ENCODE results near the gene NEMP2.

Gene NEMP2

DNA sequence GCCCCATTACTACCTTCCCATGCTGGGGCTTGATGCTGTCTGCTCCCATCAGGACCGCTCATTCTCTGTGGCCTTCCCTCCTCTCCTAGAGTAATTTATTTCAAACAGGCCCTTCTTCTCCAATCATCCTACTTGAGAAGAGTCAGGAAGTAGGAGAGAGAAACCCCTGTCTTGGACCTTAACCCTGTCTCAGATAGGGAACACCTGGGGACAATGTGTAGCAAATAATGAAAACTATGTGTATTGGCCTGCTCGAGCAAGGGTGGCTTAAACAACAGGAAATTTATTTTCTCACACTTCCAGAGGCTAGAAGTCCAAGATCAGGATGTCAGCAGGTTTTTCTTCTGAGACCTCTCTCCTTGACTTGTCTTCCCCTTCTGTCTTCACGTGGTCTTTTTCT lies 26.6 kb upstream of the NEMP2 start:
- no peak for DNase-seq (ENCODE audit: low read depth in 1 of 2, low spot score in 1 of 2)

DNA sequence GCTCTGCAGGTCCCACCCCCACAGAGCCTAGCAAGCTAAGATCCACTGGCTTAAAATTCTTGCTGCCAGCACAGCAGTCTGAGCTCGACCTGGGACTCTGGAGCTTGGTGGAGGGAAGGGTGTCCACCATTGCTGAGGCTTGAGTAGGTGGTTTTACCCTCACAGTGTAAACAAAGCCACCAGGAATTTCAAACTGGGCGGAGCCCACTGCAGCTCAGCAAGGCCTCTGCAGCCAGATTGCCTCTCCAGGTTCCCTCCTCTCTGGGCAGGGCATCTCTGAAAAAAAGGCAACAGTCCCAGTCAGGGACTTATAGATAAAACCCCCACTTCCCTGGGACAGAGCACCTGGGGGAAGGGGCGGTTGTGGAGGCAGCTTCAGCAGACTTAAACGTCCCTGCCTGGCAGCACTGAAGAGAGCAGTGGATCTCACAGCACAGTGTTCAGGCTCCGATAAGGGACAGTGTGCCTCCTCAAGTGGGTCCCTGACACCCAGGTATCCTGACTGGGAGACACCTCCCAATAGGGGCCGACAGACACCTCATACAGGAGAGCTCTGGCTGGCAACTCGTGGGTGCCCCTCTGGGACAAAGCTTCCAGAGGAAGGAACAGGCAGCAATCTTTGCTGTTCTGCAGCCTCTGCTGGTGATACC lies 20.0 kb upstream of the NEMP2 start:
- no peak for DNase-seq (ENCODE audit: low read depth in 1 of 2, low spot score in 1 of 2)

DNA sequence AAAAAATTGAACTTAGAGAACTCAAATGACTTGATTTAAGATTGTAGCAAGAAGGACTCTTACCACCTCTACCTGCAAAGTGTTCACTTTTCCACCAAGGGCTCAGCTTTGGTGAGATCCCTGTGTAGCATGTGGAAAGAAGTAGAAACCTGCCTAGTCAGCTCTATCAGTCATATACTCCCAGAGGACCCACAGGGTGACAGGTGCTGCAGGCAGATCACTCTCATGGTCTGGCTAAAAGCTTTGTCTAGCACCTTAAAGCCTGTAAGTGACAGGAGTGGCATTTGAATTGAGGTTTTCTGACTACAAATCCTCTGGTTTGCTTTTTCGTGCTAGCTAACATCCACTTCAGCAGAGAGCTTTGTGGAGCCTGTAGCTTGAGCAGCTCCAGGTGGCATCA lies 18.7 kb upstream of the NEMP2 start:
- no peak for DNase-seq (ENCODE audit: low read depth in 1 of 2, low spot score in 1 of 2)

DNA sequence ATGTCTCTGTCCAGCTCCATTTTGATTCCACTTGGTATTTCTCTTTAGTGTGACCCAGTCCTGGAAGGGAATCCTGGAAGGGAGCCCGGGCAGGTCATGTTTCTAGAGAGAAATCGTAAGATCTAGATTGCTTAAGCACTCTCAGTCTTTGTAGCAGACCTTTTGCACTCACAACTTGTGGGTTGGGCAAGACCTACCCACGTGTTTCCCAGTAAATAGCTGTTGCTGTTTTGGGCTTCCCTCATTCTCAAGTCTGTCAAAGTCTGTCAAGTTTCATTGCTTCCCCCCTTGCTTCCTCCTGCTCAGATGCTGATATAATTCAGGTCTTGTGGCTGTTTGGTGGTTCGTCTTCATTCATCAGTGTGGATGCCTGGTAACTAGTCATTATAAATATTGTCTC lies 17.4 kb upstream of the NEMP2 start:
- DNase-seq (ENCODE audit: low read depth in 1 of 2, low spot score in 1 of 2), result no peak

DNA sequence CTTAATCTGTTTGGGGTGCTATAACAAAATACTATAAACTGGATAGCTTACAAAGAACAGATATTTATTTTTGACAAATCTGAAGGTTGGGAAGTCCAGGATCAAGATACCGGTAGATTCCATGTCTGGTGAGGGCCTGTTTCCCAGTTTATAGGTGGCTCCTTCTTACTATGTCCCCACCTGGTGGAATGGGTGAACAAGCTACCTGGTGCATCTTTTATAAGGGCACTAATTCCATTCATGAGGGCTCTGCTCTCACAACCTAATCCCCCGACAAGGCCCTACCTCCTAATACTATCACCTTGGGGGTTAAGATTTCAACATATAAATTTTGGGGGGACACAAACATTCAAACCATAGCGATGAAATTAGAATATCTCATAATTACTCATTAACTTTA lies 15.6 kb upstream of the NEMP2 start:
- no peak for DNase-seq (ENCODE audit: low read depth in 1 of 2, low spot score in 1 of 2)

DNA sequence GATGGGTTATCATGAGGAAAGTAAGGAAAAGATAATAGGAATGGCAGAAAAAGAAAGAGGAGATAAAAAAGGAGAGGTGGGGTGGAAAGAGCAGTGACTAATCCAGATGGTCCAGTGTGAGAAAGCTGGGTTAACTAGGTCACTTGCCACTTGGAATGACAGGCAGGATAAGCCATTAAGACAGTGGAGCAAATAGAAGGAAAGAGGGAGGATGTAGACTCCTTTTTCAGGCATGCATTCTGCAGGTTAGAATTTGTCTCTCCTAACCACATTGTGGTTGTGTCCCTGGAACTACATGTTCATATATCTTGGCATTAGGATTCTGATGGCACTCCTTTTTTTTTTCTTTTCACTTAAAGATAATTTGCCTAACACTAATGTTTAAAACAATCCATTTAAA lies 13.4 kb upstream of the NEMP2 start:
- DNase-seq (ENCODE audit: low read depth in 1 of 2, low spot score in 1 of 2), result no peak

DNA sequence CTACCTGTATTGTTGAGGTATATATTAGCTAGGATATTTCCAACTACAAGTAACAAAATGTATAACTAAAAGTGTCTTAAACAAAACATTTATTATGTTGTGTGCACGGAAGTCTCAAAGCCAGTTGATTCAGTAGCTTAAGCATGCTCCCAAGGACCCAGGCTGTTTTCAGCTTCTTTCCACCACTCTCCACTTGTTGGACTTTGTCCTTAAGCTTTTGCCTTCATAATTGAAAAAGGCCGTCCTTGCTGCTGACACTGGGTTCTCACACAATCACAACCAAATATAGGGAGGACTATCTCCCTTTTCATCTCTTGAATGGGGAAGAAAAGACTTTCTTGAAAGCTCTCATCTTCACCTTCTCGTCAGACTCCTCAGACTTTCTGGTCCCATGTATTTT lies 12.2 kb upstream of the NEMP2 start:
- no peak for DNase-seq (ENCODE audit: low read depth in 1 of 2, low spot score in 1 of 2)

DNA sequence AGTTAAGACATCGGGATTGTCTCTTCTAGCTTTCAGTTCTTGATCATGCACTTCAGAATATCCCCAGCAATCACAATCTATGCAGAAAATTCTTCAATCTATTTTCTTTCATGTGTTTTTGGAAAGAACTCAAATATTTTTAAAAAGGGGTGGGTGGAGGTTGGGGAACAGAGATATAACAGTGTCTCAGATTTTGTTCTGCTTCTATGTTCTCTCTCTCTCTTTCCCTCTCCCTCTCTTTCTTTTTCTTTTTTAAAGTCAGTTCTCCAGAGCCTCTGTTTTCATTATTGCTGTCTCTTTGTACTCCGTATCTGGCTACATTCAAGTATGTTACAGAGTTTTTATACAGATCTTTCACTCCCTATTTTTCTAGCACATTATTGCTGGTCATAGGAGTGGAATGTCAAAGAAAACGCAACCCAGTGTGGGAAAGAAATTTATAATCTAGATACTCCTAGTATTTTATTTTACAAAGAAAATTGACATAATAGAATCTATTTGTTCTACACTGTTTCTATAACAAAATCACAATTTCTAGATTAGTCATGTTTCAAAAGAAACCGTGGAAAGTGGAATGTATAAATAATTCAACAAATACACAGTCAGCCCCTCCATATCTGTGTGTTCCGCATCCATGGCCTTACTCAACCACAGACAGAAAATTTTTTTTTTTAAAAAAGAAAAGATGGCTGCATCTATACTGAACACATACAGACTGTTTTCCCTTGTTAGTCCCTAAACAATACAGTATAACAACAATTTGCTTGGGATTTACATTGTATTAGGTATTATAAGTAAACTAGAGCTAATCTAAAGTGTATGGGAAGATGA lies 11.2 kb upstream of the NEMP2 start:
- no peak for DNase-seq (ENCODE audit: low read depth in 1 of 2, low spot score in 1 of 2)

DNA sequence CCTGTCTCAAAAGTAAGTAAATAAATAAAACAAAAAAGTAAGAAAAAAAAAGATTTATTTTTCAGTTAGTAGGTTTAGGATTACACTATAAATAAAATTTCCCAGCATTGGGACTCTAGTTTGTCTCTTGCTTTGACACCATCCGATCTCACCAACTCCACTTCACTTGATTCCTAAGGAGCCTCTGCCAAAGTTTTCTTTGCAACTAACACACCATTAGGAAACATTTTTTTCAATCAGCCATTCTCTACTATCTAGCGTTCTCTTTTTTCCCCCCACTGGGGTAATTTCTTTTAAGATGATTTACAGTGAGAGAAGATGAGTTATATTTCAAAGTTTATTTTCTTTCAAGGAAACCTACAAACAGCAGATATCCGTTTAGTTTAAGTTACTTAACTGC lies 10.6 kb upstream of the NEMP2 start:
- no peak for DNase-seq (ENCODE audit: low read depth in 1 of 2, low spot score in 1 of 2)

DNA sequence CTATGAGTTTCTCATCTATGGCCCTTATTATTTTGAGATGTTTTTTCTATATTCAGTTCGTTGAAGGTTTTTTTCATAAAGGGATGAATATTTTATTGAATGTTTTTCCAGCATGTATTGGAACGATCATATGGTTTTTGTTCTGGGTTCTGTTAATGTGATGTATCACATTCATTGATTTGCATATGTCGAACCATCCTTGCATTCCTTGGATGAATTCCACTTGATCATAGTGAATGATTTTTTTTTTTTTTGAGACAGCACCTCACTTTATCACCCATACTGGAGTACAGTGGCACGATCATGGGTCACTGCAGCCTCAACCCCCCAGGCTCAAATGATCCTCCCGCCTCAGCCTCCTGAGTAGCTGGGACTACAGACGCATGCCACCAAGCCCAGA lies 5.5 kb upstream of the NEMP2 start:
- DNase-seq (ENCODE audit: low read depth in 1 of 2, low spot score in 1 of 2), result no peak

DNA sequence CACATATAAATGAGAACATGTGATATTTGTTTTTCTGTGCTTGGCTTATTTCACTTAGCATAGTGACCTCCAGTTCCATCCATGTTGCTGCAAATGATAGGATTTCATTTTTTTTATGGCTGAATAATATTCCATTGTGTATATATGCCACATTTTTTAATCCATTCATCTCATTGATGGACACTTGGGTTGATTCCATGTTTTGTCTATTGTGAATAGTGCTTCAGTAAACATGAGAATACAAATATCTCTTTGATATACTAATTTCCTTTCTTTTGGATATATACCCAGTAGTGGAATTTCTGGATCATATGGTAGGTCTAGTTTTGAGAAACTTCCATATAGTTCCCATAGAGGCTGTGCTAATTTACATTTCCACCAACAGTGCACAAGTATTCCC lies 3.7 kb upstream of the NEMP2 start:
- DNase-seq (ENCODE audit: low read depth in 1 of 2, low spot score in 1 of 2), result no peak

DNA sequence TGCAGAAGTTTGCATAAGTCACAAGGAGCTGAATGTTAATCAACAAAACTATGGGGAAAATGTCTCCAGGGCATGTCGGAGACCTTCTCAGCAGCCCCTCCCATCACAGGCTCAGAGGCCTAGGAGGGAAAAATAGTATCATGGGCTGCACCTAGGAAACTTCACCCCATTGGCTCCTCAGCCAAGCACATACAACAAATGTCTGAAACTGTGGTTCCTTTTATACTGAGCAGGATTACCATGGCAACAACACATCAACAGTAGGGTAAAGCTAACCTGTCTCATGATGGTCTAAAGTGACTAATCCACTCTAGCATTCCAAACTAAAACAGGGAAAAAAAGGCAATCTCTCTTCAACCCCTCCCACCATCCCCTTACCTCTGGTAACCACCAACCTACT lies 3.2 kb upstream of the NEMP2 start:
- no peak for DNase-seq (ENCODE audit: low read depth in 1 of 2, low spot score in 1 of 2)

DNA sequence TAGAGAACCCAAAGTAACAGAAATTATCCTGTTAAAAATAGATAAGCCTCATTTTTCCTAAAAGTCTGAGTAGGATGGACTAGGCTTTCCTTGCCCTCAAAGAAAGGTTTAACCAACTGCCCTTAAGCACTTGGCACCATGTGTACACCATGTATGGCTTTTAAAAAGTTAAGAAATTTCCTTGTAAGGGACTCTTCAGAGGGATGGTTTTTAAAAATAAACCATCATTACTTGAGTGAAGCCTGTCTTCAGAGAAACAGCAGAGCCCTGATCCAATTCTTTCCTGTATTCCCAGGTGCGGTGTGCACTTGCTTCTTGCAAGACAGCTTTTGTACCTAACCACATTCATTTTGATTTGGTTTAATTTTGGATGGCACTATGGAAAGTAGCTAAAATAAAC lies 1.1 kb upstream of the NEMP2 start:
- no peak for DNase-seq (ENCODE audit: low read depth in 1 of 2, low spot score in 1 of 2)

DNA sequence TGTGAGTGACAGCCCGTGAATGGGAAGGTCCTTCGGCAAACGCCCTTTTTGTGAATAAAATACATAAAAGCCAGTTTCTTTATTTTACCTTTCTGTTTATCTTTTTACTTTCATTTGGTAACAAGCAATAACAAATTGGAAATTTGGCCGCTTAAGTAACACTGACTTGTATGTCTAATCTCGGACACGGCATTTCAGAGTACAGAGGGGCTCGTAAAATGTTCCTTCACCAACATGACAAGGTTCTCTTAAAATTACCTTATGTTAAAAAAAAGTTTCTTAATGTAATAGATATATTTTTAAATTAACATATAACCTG lies 558 bp upstream of the NEMP2 start:
- DNase-seq (ENCODE audit: low read depth in 1 of 2, low spot score in 1 of 2), result no peak

DNA sequence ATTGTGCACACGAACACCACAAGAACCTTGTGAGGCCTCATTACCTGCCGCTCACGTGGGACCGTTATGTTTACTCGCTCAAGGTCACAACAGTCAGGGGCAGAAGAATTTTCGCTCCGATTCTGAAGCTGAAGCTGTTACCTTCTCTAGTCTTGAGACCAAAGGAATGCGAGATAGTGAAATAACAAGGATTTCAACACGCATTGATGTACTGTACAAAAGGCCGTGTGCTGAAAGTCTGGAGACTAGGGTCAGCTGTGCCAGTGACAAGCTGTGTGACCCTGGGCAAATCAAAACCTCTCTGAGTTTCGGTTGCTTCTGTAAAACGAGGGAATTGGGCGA lies 583 bp downstream of the NEMP2 start:
- DNase-seq (ENCODE audit: low read depth in 1 of 2, low spot score in 1 of 2), result peak in 1 of 2 donors; percentile 25

DNA sequence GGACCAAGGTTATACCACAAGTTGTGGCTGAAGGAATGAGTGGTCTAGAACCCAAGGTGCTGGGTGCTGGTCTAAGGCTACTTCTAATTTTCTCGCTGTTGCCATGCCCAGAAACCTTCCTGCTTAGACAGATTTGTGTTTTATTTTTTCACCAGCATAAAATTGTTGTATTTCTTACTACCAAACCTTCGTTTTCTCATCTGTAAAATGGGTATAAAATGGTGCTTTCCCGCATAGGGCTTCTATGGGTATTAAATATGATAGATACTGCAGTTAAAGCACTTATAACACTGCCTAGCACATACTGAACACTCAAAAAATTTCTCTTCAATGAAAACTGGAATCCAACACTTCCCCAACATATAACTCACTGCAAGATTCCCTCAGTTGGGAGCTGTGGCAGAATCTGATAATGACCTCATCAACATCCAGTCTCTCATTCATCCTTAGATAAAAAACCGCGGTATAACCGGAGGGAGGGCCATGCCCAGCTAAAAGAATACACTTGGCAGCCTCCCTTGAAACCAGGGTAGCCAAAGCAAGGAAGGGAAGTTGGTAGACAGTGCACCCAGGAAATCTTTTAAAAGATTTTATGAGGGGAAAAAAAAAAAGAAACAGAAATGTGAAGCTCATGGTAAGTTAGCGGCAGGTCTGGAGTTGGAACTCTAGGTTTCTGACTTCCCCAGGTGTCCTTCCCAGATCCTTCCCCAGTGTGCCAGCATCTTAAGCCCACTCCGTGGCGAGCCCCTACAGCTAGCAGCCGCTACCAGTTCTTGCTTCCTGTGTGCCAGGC lies 1.2 kb downstream of the NEMP2 start:
- DNase-seq (ENCODE audit: low read depth in 1 of 2, low spot score in 1 of 2), result no peak

DNA sequence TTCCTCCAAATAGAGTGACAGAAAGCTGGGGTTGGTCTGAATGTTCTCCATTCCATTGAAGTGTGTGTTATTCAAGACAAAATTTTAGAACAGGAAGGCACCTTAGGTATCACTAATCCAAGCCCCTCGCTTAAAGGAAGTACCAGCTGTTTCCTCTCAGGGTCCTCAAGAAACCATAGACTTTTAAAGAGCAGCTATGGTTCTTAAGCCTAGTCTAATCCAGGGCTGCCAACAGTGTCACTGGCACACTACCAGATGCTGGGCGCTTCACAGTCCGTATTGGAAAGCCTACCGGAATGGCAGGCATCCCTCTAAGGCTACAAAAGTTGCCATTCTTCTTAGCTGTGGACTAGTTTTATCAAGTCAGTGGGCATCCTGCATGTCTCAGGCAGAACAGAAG lies 1.9 kb downstream of the NEMP2 start:
- no peak for DNase-seq (ENCODE audit: low read depth in 1 of 2, low spot score in 1 of 2)

DNA sequence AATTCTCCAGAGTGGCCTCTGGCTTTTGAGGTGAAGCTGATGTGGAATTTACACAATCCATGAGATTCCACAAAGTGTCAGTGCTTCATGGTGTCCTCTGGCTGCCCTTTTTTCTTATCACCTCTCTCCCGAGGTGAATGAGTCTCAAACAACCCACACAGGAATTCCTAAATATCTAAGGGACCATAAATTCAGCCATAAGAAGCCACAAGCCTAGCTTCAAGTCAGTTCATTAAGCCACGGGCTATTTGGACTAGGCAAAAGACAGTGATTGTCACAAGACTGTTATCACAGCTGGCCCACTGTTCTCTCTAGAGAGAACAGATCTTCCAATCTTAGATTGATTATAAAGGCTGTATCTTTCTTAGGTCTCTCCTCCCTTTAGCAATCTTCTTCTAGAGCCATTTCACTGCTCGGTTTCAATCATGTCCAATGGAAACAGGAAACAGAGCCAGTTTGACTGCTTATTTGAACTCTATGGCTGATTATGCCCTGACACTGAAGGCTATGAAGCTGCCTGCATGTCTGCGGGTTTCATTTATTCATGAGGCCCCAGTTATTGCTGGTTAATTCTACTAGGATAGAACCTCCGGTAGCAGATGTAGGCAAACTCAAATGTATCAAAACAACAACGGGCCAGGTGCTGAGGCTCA lies 4.1 kb downstream of the NEMP2 start:
- DNase-seq (ENCODE audit: low read depth in 1 of 2, low spot score in 1 of 2), result no peak

DNA sequence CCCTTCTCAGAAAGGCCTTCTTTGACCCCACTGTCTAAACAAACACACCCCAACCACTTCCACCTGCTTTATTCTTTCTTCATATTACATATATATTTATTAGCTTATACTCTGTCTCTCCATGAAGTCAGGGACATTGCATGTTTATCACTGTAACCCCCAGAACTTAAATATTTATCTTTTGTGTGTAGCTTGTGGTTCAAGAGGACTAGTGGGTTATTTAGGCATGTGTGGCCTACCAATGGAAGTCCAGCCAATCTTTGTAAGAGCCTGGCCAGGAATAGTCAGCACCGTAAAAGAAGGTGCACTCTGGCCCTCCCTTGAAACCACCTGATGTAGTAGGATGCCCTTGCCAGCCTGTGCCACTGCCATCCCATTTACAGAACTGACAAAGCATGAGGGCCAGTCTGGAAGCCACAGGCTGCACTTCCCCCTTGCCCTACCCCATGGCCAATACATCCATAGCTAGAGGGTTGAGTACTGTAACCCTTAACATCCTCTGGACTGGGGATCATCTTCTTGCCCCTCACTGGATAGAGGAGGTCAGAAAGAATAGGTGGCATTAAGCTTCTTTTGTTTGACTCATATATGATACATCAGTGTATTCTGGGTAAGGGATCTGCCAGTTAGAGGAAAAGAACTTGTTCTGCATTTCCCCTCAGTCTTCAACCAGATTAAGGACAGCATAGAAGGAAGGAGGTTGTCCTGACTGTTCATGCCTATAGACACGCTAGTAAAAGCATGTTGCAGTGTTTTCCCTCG lies 4.9 kb downstream of the NEMP2 start:
- no peak for DNase-seq (ENCODE audit: low read depth in 1 of 2, low spot score in 1 of 2)

DNA sequence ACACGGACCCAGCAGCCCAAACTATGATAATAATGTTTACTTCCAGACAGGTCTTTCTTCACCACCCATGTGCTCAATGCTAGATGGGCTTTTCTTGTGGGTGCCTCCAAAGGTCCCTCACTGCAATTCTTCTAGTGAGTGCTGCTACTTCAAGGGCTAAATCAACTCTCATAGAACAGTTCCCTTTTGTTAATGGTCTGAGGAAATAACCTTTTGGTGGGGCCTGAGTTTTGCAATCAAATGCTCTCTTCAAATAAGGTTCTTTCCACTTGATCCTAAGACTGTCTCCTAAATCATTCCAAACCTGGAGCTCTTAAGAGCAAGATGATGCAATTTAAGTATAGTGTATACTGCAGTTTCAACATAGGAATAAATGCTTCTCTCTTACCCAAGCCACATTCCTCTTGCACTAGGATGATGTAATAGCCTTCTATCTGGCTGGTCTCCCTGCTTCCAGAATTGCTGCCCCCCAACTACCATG lies 6.0 kb downstream of the NEMP2 start:
- DNase-seq (ENCODE audit: low read depth in 1 of 2, low spot score in 1 of 2), result no peak

DNA sequence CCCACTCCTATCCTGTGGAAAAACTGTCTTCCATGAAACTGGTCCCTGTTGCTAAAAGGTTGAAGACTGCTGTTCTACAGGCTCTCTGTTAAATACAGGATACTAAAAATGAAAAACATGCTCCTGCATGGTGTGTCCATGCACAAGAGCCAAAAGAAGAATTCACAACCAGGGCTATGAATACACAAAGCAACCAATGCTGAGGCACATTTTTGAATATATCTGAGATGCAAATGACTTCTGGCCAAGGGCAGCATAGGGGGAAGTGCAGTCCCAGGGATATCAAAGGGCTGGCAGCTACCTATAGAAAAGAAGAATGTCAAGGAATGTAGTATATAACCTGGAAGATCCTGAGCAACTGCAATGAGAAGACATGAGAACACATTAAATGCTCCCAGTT lies 6.6 kb downstream of the NEMP2 start:
- no peak for DNase-seq (ENCODE audit: low read depth in 1 of 2, low spot score in 1 of 2)
